Stimulated activated CD8-positive, alpha-beta memory T cell treated with anti-CD3 and anti-CD28 coated beads, Interleukin-7, amount 100 ng/mL, for 24 hours (primary cell): ENCODE measurements around the gene MAPT.
"Not testable (repeated sequence)": the region's sequence is repeated elsewhere in the genome, so short reads cannot be mapped to it uniquely, and the experiment has no call there.

Experiments used
- DNase-seq: peaks from one replicate; pipeline ENCODE4 v3.0.0-alpha.2; 2020; ENCODE audit warnings: low read depth

MAPT gene

DNA sequence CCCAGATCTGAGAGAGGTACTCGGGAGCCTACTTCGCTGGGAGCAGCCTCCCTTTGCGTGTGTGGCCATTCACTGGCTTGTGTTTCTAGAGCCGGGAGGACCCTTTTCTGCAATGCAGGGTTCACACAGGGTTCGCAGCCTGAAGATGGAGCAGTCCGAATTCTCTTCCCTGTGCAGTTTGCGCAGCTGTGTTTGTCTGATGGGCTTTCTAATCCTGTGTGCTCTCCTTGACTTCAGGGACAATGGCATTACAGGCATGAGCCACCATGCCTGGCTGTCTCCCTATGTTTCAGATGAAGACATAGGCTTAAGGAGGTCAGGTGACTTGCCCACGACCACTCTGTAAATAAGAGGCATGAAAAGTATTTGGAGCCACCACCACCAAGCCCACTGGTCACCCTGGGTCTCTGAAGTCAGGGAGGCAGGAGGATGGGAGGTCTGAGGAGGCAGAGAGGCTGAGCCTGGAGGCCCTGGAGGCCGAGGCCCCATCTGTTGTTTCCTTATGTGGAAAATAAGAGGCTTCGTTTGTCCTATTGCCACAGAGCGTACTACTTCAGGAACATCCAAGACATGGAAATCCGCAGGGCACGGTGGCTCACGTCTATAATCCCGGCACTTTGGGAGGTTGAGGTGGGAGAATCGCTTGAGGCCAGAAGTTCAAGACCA, 99.7 kb downstream of the MAPT start:
- no peak for DNase-seq

- no peak for DNase-seq
These were observed 100.6 kb downstream of the MAPT start for GRCh38 chr17:45994987-45995386.

DNA sequence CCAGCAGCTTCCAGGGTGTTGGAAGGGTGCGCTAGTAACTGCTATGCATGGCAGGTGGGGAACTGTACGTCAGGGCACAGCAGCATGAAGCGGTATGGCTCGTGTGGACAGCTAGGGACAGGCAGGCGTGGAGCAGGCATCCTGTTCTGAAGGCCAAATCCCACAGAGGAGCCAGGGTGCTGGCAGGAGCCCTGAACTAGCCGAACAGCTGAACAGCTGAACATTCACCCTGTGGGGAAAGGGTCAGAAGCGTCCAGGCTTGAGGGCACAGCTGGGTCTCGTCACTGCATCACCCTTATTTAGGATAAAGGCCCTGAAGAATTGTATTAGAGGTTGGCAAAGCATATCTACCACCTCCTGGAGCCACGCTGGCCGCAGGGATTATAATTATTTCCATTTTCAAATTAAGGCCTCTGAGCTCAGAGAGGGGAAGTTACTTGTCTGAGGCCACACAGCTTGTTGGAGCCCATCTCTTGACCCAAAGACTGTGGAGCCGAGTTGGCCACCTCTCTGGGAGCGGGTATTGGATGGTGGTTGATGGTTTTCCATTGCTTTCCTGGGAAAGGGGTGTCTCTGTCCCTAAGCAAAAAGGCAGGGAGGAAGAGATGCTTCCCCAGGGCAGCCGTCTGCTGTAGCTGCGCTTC, 101.4 kb downstream of the MAPT start:
- no peak for DNase-seq

- DNase-seq = no peak
These were observed 102.1 kb downstream of the MAPT start for GRCh38 chr17:45996282-45996937.

GRCh38 chr17:45997166-45997565, 102.8 kb downstream of the MAPT start:
- no peak for DNase-seq

DNA sequence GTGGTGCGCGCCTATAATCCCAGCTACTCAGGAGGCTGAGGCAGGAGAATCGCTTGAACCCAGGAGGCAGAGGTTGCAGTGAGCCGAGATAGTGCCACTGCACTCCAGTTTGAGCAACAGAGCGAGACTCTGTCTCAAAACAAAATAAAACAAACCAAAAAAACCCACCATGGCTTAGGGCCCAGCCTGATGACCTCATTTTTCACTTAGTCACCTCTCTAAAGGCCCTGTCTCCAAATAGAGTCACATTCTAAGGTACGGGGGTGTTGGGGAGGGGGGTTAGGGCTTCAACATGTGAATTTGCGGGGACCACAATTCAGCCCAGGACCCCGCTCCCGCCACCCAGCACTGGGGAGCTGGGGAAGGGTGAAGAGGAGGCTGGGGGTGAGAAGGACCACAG, 103.3 kb downstream of the MAPT start:
- DNase-seq = no peak

- no peak for DNase-seq
These were observed 104.9 kb downstream of the MAPT start, which contains the start of gene STH for GRCh38 chr17:45998987-45999899. TSS of gene STH (plus strand) at chr17:45999250. CDS start at chr17:45999280, 30 bp downstream.

DNA sequence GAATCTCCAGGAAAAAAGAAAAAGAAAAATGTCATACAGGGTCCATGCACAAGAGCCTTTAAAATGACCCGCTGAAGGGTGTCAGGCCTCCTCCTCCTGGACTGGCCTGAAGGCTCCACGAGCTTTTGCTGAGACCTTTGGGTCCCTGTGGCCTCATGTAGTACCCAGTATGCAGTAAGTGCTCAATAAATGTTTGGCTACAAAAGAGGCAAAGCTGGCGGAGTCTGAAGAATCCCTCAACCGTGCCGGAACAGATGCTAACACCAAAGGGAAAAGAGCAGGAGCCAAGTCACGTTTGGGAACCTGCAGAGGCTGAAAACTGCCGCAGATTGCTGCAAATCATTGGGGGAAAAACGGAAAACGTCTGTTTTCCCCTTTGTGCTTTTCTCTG, 105.5 kb downstream of the MAPT start:
- no peak for DNase-seq

DNA sequence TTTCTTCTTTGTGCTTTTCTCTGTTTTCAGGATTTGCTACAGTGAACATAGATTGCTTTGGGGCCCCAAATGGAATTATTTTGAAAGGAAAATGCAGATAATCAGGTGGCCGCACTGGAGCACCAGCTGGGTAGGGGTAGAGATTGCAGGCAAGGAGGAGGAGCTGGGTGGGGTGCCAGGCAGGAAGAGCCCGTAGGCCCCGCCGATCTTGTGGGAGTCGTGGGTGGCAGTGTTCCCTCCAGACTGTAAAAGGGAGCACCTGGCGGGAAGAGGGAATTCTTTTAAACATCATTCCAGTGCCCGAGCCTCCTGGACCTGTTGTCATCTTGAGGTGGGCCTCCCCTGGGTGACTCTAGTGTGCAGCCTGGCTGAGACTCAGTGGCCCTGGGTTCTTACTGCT, 105.9 kb downstream of the MAPT start:
- DNase-seq = no peak

- DNase-seq = no peak
These were observed 106.4 kb downstream of the MAPT start for GRCh38 chr17:46000757-46001156.

GRCh38 chr17:46001390-46002310, 107.3 kb downstream of the MAPT start:
- DNase-seq = no peak

DNA sequence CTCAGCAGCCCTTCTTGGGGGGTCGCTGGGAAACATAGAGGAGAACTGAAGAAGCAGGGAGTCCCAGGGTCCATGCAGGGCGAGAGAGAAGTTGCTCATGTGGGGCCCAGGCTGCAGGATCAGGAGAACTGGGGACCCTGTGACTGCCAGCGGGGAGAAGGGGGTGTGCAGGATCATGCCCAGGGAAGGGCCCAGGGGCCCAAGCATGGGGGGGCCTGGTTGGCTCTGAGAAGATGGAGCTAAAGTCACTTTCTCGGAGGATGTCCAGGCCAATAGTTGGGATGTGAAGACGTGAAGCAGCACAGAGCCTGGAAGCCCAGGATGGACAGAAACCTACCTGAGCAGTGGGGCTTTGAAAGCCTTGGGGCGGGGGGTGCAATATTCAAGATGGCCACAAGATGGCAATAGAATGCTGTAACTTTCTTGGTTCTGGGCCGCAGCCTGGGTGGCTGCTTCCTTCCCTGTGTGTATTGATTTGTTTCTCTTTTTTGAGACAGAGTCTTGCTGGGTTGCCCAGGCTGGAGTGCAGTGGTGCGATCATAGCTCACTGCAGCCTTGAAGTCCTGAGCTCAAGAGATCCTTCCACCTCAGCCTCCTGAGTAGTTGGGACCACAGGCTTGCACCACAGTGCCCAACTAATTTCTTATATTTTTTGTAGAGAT, 108.1 kb downstream of the MAPT start:
- DNase-seq = peak; percentile 52

DNA sequence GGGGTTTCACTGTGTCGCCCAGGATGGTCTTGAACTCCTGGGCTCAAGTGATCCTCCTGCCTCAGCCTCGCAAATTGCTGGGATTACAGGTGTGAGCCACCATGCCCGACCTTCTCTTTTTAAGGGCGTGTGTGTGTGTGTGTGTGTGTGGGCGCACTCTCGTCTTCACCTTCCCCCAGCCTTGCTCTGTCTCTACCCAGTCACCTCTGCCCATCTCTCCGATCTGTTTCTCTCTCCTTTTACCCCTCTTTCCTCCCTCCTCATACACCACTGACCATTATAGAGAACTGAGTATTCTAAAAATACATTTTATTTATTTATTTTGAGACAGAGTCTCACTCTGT, 108.6 kb downstream of the MAPT start:
- no peak for DNase-seq

DNA sequence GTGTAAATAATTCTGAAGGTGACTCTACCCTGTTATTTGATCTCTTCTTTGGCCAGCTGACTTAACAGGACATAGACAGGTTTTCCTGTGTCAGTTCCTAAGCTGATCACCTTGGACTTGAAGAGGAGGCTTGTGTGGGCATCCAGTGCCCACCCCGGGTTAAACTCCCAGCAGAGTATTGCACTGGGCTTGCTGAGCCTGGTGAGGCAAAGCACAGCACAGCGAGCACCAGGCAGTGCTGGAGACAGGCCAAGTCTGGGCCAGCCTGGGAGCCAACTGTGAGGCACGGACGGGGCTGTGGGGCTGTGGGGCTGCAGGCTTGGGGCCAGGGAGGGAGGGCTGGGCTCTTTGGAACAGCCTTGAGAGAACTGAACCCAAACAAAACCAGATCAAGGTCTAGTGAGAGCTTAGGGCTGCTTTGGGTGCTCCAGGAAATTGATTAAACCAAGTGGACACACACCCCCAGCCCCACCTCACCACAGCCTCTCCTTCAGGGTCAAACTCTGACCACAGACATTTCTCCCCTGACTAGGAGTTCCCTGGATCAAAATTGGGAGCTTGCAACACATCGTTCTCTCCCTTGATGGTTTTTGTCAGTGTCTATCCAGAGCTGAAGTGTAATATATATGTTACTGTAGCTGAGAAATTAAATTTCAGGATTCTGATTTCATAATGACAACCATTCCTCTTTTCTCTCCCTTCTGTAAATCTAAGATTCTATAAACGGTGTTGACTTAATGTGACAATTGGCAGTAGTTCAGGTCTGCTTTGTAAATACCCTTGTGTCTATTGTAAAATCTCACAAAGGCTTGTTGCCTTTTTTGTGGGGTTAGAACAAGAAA, 109.8 kb downstream of the MAPT start:
- DNase-seq = no peak

DNA sequence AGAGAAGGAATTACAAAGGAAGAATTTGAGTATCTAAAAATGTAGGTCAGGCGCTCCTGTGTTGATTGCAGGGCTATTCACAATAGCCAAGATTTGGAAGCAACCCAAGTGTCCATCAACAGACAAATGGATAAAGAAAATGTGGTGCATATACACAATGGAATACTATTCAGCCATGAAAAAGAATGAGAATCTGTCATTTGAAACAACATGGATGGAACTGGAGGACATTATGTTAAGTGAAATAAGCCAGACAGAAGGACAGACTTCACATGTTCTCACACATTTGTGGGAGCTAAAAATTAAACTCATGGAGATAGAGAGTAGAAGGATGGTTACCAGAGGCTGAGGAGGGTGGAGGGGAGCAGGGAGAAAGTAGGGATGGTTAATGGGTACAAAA, 111.7 kb downstream of the MAPT start:
- DNase-seq = not testable (repeated sequence)

- no peak for DNase-seq
These were observed 113.2 kb downstream of the MAPT start for GRCh38 chr17:46007461-46007965.

DNA sequence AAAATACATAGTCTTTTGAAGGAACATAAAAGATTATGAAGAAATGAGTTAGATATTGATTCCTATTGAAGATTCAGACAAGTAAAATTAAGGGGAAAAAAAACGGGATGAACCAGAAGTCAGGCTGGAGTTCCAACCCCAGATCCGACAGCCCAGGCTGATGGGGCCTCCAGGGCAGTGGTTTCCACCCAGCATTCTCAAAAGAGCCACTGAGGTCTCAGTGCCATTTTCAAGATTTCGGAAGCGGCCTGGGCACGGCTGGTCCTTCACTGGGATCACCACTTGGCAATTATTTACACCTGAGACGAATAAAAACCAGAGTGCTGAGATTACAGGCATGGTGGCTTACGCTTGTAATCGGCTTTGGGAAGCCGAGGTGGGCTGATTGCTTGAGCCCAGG, 114.2 kb downstream of the MAPT start:
- DNase-seq = no peak

DNA sequence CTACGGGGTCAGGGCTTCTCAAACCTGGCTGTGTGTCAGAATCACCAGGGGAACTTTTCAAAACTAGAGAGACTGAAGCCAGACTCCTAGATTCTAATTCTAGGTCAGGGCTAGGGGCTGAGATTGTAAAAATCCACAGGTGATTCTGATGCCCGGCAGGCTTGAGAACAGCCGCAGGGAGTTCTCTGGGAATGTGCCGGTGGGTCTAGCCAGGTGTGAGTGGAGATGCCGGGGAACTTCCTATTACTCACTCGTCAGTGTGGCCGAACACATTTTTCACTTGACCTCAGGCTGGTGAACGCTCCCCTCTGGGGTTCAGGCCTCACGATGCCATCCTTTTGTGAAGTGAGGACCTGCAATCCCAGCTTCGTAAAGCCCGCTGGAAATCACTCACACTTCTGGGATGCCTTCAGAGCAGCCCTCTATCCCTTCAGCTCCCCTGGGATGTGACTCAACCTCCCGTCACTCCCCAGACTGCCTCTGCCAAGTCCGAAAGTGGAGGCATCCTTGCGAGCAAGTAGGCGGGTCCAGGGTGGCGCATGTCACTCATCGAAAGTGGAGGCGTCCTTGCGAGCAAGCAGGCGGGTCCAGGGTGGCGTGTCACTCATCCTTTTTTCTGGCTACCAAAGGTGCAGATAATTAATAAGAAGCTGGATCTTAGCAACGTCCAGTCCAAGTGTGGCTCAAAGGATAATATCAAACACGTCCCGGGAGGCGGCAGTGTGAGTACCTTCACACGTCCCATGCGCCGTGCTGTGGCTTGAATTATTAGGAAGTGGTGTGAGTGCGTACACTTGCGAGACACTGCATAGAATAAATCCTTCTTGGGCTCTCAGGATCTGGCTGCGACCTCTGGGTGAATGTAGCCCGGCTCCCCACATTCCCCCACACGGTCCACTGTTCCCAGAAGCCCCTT, 115.6 kb downstream of the MAPT start:
- DNase-seq = no peak
